ENCODE measurements around the gene HDAC4. TPM values are rescaled to one million over a fixed set of nuclear protein-coding genes. Genes with fewer than 3 reads are reported as not detected.

HDAC4 gene
- total and polyA plus RNA-seq, 2 experiments from 2014 or later, result 8.1 to 41.8 TPM

GRCh38 chr2:239443102-239443620 lies 42.3 kb upstream of the HDAC4 start:
- DNase-seq (ENCODE audit: low spot score) (no peak), ATAC-seq (no peak)
- Mint-ChIP-seq H3K36me3 (ENCODE audit: low read depth) (no peaks in the 10 kb centered on the region; the same call in 2 of the 3 replicates), H3K9me3 (peaks cover 13% of the 10 kb centered on the region), H3K4me3 (no peak overlapping the region), H3K27me3 (ENCODE audit: insufficient read depth, low read depth, poor library complexity) (peaks cover 16% of the 10 kb centered on the region), H3K4me1 (peaks cover 28% of the 10 kb centered on the region), H3K27ac (no peak overlapping the region)
- no peaks in the 10 kb centered on the region for H3K36me3 ChIP-seq (ENCODE audit: insufficient read depth)
- no peaks in the 10 kb centered on the region for H3K27me3 ChIP-seq (ENCODE audit: insufficient read depth)
- no peak overlapping the region for H2AFZ ChIP-seq
- H3K27ac ChIP-seq (ENCODE audit: low read depth), result no peak overlapping the region
- no peaks in the 10 kb centered on the region for H3F3A ChIP-seq (replicated peaks; ENCODE audit: low read depth)
- no peak overlapping the region for H3K4me2 ChIP-seq
- 0 out of 2 replicates have a peak, but pooled peaks cover 5% of the 10 kb centered on the region for H3K4me1 ChIP-seq (ENCODE audit: insufficient read depth)
- H3K9me2 ChIP-seq (ENCODE audit: insufficient read depth), result no peaks in the 10 kb centered on the region
- no peaks in the 10 kb centered on the region for H3K79me2 ChIP-seq (replicated peaks; ENCODE audit: insufficient read depth)
- no peak for TF ChIP-seq ZNF331 (CRISPR knock-in tag; IDR thresholded peaks at IDR 0.05; ENCODE audit: low read depth)
- TF ChIP-seq REST (IDR thresholded peaks at IDR 0.05; ENCODE audit: unreplicated experiment), result no peak
- TF ChIP-seq POLR2AphosphoS5 (IDR thresholded peaks at IDR 0.05; ENCODE audit: low read depth), result no peak
- no peak for TF ChIP-seq ETS1 (IDR thresholded peaks at IDR 0.05)
- TF ChIP-seq CREB1 (CRISPR knock-in tag; IDR thresholded peaks at IDR 0.05; ENCODE audit: low read depth), result no peak
- H3K4me3 ChIP-seq, result no peak overlapping the region
- H4K20me1 ChIP-seq (replicated peaks; ENCODE audit: insufficient read depth), result no peaks in the 10 kb centered on the region

- no peaks in the 10 kb centered on the region for H3F3A ChIP-seq (replicated peaks; ENCODE audit: low read depth)
- H3K36me3 Mint-ChIP-seq (ENCODE audit: low read depth), result no peaks in the 10 kb centered on the region; the same call in 2 of the 3 replicates
- ATAC-seq (no peak), DNase-seq (ENCODE audit: low spot score) (no peak)
- H3K27ac ChIP-seq (ENCODE audit: low read depth), result no peak overlapping the region
- H3K27me3 ChIP-seq (ENCODE audit: insufficient read depth), result no peaks in the 10 kb centered on the region
- no peaks in the 10 kb centered on the region for H3K36me3 ChIP-seq (ENCODE audit: insufficient read depth)
- no peaks in the 10 kb centered on the region for H3K79me2 ChIP-seq (replicated peaks; ENCODE audit: insufficient read depth)
- no peak overlapping the region for H3K4me3 ChIP-seq
- H3K9me3 Mint-ChIP-seq, result peaks cover 11% of the 10 kb centered on the region; the same call in 2 of the 3 replicates
- no peak overlapping the region for H3K4me2 ChIP-seq
- H4K20me1 ChIP-seq (replicated peaks; ENCODE audit: insufficient read depth), result no peaks in the 10 kb centered on the region
- H3K4me1 Mint-ChIP-seq, result peaks cover 28% of the 10 kb centered on the region
- H3K4me1 ChIP-seq (ENCODE audit: insufficient read depth), result 0 out of 2 replicates have a peak, but pooled peaks cover 5% of the 10 kb centered on the region
- no peak overlapping the region for H3K4me3 Mint-ChIP-seq
- H3K27me3 Mint-ChIP-seq (ENCODE audit: insufficient read depth, low read depth, poor library complexity), result peaks cover 16% of the 10 kb centered on the region
- H3K9me2 ChIP-seq (ENCODE audit: insufficient read depth), result no peaks in the 10 kb centered on the region
- H2AFZ ChIP-seq, result no peak overlapping the region
- no peak overlapping the region for H3K27ac Mint-ChIP-seq
- no peak for TF ChIP-seq POLR2AphosphoS5 (IDR thresholded peaks at IDR 0.05; ENCODE audit: low read depth)
- no peak for TF ChIP-seq STAT1 (IDR thresholded peaks at IDR 0.05; ENCODE audit: unreplicated experiment)
- no peak for TF ChIP-seq EZH2phosphoT487 (IDR thresholded peaks at IDR 0.05; ENCODE audit: unreplicated experiment)
- TF ChIP-seq REST (IDR thresholded peaks at IDR 0.05; ENCODE audit: unreplicated experiment), result no peak
- no peak for TF ChIP-seq NANOG (IDR thresholded peaks at IDR 0.05; ENCODE audit: borderline replicate concordance)
- TF ChIP-seq CTCF (conservative IDR thresholded peaks at IDR 0.05; ENCODE audit: low read depth in 2 of 2), result no peak
- TF ChIP-seq ETS1 (IDR thresholded peaks at IDR 0.05), result no peak
- no peak for TF ChIP-seq ZNF114 (CRISPR knock-in tag; IDR thresholded peaks at IDR 0.05)
These were observed 41.4 kb upstream of the HDAC4 start for GRCh38 chr2:239442192-239442591.

Data from GM23338 (cell line).